HEK293 (cell line): Measurements from ENCODE around the gene ERMAP.

Experiments
- MZF1 ChIP-seq: fragments of 450-650 bp; formaldehyde crosslinking; IDR thresholded peaks from 2 replicates; pipeline ENCODE4 v1.5.1; 2017; ENCODE audit warnings: missing biosample characterization, missing genetic modification characterization, borderline replicate concordance
- SCRT1 ChIP-seq: fragments of 450-650 bp; formaldehyde crosslinking; IDR thresholded peaks from 2 replicates; pipeline ENCODE4 v1.5.1; 2016; ENCODE audit warnings: missing biosample characterization, missing genetic modification characterization, borderline replicate concordance
- SP7 ChIP-seq: fragments of 450-650 bp; formaldehyde crosslinking; IDR thresholded peaks from 2 replicates; pipeline ENCODE4 v1.5.1; 2016; ENCODE audit warnings: missing biosample characterization, missing genetic modification characterization
- YY2 ChIP-seq: fragments of 450-650 bp; formaldehyde crosslinking; IDR thresholded peaks from 2 replicates; pipeline ENCODE4 v1.5.1; 2016; ENCODE audit warnings: missing biosample characterization, missing genetic modification characterization
- ZBTB21 ChIP-seq: fragments of 450-650 bp; formaldehyde crosslinking; IDR thresholded peaks from 2 replicates; pipeline ENCODE4 v1.5.1; 2017; ENCODE audit warnings: missing biosample characterization, missing genetic modification characterization
- ZBTB48 ChIP-seq: fragments of 450-650 bp; formaldehyde crosslinking; IDR thresholded peaks from 2 replicates; pipeline ENCODE4 v1.5.1; 2016; ENCODE audit warnings: missing biosample characterization, missing genetic modification characterization
- ZFHX2 ChIP-seq: fragments of 450-650 bp; formaldehyde crosslinking; conservative IDR thresholded peaks from 2 replicates; pipeline ENCODE4 v1.5.1; 2016; ENCODE audit warnings: missing biosample characterization, missing genetic modification characterization
- ZNF121 ChIP-seq: fragments of 450-650 bp; formaldehyde crosslinking; IDR thresholded peaks from 2 replicates; pipeline ENCODE4 v1.5.1; 2016; ENCODE audit warnings: missing biosample characterization, missing genetic modification characterization
- ZNF19 ChIP-seq: fragments of 450-650 bp; formaldehyde crosslinking; IDR thresholded peaks from 2 replicates; pipeline ENCODE4; 2016; ENCODE audit warnings: missing biosample characterization, missing genetic modification characterization, low read depth
- ZNF280C ChIP-seq: fragments of 450-650 bp; formaldehyde crosslinking; IDR thresholded peaks from 2 replicates; pipeline ENCODE4 v1.5.1; 2016; ENCODE audit warnings: missing biosample characterization, missing genetic modification characterization
- ZNF302 ChIP-seq: fragments of 450-650 bp; formaldehyde crosslinking; IDR thresholded peaks from 2 replicates; pipeline ENCODE4 v1.5.1; 2016; ENCODE audit warnings: missing biosample characterization, missing genetic modification characterization, low read depth
- ZNF311 ChIP-seq: fragments of 450-650 bp; formaldehyde crosslinking; IDR thresholded peaks from 2 replicates; pipeline ENCODE4 v1.5.1; 2017; ENCODE audit warnings: missing biosample characterization, missing genetic modification characterization, borderline replicate concordance
- ZNF341 ChIP-seq: fragments of 450-650 bp; formaldehyde crosslinking; IDR thresholded peaks from 2 replicates; pipeline ENCODE4; 2016; ENCODE audit warnings: low read depth, missing biosample characterization, missing genetic modification characterization
- ZNF416 ChIP-seq: fragments of 450-650 bp; formaldehyde crosslinking; IDR thresholded peaks from 2 replicates; pipeline ENCODE4 v1.5.1; 2016; ENCODE audit warnings: missing biosample characterization, missing genetic modification characterization
- ZNF561 ChIP-seq: fragments of 450-650 bp; IDR thresholded peaks from 2 replicates; pipeline ENCODE4 v1.5.1; 2018; ENCODE audit warnings: missing biosample characterization, missing genetic modification characterization, borderline replicate concordance
- ZNF571 ChIP-seq: fragments of 450-650 bp; formaldehyde crosslinking; IDR thresholded peaks from 2 replicates; pipeline ENCODE4 v1.5.0; 2017; ENCODE audit warnings: missing biosample characterization, missing genetic modification characterization
- ZNF623 ChIP-seq: fragments of 450-650 bp; formaldehyde crosslinking; IDR thresholded peaks from 2 replicates; pipeline ENCODE4 v1.5.1; 2016; ENCODE audit warnings: missing biosample characterization, missing genetic modification characterization
- ZNF629 ChIP-seq: fragments of 450-650 bp; formaldehyde crosslinking; IDR thresholded peaks from 2 replicates; pipeline ENCODE4 v1.5.1; 2017; ENCODE audit warnings: missing biosample characterization, missing genetic modification characterization
- ZNF664 ChIP-seq: fragments of 450-650 bp; formaldehyde crosslinking; IDR thresholded peaks from 2 replicates; pipeline ENCODE4 v1.5.1; 2016; ENCODE audit warnings: missing biosample characterization, missing genetic modification characterization
- TF ChIP-seq, protein P1 (sequence below): fragments of 450-650 bp; formaldehyde crosslinking; IDR thresholded peaks from 2 replicates; pipeline ENCODE4 v1.5.1; 2017; ENCODE audit warnings: missing biosample characterization, missing genetic modification characterization
- TF ChIP-seq, protein P2 (sequence below): fragments of 450-650 bp; formaldehyde crosslinking; IDR thresholded peaks from 2 replicates; pipeline ENCODE4 v1.5.1; 2016; ENCODE audit warnings: missing biosample characterization, missing genetic modification characterization
- TF ChIP-seq, protein P3 (sequence below): fragments of 450-650 bp; formaldehyde crosslinking; IDR thresholded peaks from 2 replicates; pipeline ENCODE4 v1.5.1; 2016; ENCODE audit warnings: missing biosample characterization, missing genetic modification characterization
- TF ChIP-seq, protein P4 (sequence below): fragments of 450-650 bp; formaldehyde crosslinking; IDR thresholded peaks from 2 replicates; pipeline ENCODE4 v1.5.1; 2017; ENCODE audit warnings: missing biosample characterization, missing genetic modification characterization
- TF ChIP-seq, protein P5 (sequence below): fragments of 450-650 bp; formaldehyde crosslinking; IDR thresholded peaks from 2 replicates; pipeline ENCODE4 v1.5.1; 2016; ENCODE audit warnings: missing biosample characterization, missing genetic modification characterization, low read depth

ERMAP gene

DNA sequence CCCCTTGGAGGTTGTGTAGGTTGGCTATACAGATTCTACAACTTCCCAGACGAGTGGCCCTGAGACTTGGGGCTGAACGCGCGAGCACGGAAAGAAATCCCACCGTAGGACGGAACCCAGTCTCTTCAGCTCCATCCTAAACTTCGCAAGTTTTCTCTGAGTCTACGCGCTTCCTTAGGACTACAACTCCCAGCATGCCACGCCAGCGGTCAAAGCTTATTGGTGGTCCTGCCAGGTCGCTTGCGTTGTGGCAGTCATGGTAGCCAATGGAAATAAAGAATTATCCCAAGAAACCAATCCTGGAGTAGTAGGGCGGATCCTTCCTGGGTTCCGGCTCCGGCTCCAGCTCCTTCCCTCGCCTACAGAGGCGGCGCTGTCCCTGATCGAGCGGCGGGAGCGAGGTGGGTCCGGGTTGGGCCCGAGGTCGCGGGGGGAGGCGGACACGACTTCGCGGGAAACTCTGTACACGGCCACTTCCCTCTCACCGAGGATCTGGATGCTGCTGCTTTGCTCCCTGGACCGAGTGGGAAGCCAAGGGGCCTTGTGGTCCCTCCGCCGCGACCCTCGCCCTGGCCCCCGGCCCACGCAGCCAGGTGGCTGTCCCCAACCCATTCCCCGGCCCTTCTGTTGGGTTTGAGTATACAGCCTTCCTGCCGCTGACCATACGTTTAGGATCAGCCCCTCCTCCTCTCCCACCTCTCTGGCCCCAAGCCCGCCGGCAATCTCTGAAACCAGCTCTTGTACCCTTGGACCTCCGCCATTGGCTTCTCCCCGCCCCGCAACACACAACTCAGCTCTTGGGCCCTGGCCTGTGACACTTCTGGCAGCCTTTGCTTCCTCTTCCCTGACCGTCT is 29.6 kb downstream of the ERMAP start, which contains the start of gene ZNF691 (continued):
- TF ChIP-seq, protein P1, sequence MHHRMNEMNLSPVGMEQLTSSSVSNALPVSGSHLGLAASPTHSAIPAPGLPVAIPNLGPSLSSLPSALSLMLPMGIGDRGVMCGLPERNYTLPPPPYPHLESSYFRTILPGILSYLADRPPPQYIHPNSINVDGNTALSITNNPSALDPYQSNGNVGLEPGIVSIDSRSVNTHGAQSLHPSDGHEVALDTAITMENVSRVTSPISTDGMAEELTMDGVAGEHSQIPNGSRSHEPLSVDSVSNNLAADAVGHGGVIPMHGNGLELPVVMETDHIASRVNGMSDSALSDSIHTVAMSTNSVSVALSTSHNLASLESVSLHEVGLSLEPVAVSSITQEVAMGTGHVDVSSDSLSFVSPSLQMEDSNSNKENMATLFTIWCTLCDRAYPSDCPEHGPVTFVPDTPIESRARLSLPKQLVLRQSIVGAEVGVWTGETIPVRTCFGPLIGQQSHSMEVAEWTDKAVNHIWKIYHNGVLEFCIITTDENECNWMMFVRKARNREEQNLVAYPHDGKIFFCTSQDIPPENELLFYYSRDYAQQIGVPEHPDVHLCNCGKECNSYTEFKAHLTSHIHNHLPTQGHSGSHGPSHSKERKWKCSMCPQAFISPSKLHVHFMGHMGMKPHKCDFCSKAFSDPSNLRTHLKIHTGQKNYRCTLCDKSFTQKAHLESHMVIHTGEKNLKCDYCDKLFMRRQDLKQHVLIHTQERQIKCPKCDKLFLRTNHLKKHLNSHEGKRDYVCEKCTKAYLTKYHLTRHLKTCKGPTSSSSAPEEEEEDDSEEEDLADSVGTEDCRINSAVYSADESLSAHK (tag by site-specific recombination), result 0 out of 2 replicates have a peak, but pooled peaks have one; percentile 29
- TF ChIP-seq ZBTB48 (tag by site-specific recombination) (peak; percentile 79), YY2 (tag by site-specific recombination) (peak; percentile 39; the same call in 1 of the 2 replicates), SP7 (tag by site-specific recombination) (peak; percentile 65), ZNF19 (tag by site-specific recombination) (no peak), ZNF561 (peak; percentile 70; the same call in 1 of the 2 replicates), ZNF416 (no peak), ZNF629 (tag by site-specific recombination) (peak; percentile 11; the same call in 1 of the 2 replicates), ZNF280C (tag by site-specific recombination) (no peak), ZBTB21 (no peak; the same call in 1 of the 2 replicates), ZNF623 (tag by site-specific recombination) (no peak), ZNF341 (tag by site-specific recombination) (peak; percentile 86), ZNF302 (tag by site-specific recombination) (no peak), ZNF571 (no peak), MZF1 (tag by site-specific recombination) (no peak), ZNF664 (tag by site-specific recombination) (no peak), ZNF121 (no peak), ZNF311 (no peak), ZFHX2 (peak; percentile 86), SCRT1 (tag by site-specific recombination) (no peak)
- TF ChIP-seq, protein P2, sequence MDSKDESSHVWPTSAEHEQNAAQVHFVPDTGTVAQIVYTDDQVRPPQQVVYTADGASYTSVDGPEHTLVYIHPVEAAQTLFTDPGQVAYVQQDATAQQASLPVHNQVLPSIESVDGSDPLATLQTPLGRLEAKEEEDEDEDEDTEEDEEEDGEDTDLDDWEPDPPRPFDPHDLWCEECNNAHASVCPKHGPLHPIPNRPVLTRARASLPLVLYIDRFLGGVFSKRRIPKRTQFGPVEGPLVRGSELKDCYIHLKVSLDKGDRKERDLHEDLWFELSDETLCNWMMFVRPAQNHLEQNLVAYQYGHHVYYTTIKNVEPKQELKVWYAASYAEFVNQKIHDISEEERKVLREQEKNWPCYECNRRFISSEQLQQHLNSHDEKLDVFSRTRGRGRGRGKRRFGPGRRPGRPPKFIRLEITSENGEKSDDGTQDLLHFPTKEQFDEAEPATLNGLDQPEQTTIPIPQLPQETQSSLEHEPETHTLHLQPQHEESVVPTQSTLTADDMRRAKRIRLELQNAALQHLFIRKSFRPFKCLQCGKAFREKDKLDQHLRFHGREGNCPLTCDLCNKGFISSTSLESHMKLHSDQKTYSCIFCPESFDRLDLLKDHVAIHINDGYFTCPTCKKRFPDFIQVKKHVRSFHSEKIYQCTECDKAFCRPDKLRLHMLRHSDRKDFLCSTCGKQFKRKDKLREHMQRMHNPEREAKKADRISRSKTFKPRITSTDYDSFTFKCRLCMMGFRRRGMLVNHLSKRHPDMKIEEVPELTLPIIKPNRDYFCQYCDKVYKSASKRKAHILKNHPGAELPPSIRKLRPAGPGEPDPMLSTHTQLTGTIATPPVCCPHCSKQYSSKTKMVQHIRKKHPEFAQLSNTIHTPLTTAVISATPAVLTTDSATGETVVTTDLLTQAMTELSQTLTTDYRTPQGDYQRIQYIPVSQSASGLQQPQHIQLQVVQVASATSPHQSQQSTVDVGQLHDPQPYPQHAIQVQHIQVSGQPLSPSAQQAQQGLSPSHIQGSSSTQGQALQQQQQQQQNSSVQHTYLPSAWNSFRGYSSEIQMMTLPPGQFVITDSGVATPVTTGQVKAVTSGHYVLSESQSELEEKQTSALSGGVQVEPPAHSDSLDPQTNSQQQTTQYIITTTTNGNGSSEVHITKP (tag by site-specific recombination), result peak; percentile 33; the same call in 1 of the 2 replicates
- TF ChIP-seq, protein P3, sequence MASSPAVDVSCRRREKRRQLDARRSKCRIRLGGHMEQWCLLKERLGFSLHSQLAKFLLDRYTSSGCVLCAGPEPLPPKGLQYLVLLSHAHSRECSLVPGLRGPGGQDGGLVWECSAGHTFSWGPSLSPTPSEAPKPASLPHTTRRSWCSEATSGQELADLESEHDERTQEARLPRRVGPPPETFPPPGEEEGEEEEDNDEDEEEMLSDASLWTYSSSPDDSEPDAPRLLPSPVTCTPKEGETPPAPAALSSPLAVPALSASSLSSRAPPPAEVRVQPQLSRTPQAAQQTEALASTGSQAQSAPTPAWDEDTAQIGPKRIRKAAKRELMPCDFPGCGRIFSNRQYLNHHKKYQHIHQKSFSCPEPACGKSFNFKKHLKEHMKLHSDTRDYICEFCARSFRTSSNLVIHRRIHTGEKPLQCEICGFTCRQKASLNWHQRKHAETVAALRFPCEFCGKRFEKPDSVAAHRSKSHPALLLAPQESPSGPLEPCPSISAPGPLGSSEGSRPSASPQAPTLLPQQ (tag by site-specific recombination), result peak; percentile 96
- TF ChIP-seq, protein P4, sequence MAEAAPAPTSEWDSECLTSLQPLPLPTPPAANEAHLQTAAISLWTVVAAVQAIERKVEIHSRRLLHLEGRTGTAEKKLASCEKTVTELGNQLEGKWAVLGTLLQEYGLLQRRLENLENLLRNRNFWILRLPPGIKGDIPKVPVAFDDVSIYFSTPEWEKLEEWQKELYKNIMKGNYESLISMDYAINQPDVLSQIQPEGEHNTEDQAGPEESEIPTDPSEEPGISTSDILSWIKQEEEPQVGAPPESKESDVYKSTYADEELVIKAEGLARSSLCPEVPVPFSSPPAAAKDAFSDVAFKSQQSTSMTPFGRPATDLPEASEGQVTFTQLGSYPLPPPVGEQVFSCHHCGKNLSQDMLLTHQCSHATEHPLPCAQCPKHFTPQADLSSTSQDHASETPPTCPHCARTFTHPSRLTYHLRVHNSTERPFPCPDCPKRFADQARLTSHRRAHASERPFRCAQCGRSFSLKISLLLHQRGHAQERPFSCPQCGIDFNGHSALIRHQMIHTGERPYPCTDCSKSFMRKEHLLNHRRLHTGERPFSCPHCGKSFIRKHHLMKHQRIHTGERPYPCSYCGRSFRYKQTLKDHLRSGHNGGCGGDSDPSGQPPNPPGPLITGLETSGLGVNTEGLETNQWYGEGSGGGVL (tag by site-specific recombination), result peak; percentile 29
- TF ChIP-seq, protein P5, sequence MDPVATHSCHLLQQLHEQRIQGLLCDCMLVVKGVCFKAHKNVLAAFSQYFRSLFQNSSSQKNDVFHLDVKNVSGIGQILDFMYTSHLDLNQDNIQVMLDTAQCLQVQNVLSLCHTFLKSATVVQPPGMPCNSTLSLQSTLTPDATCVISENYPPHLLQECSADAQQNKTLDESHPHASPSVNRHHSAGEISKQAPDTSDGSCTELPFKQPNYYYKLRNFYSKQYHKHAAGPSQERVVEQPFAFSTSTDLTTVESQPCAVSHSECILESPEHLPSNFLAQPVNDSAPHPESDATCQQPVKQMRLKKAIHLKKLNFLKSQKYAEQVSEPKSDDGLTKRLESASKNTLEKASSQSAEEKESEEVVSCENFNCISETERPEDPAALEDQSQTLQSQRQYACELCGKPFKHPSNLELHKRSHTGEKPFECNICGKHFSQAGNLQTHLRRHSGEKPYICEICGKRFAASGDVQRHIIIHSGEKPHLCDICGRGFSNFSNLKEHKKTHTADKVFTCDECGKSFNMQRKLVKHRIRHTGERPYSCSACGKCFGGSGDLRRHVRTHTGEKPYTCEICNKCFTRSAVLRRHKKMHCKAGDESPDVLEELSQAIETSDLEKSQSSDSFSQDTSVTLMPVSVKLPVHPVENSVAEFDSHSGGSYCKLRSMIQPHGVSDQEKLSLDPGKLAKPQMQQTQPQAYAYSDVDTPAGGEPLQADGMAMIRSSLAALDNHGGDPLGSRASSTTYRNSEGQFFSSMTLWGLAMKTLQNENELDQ (tag by site-specific recombination), result no peak
